GM12801 (cell line): ENCODE data around the gene LRRC1.

Source experiments
- TF ChIP-seq, protein P1 (sequence below): IDR thresholded peaks from one replicate; pipeline ENCODE4 v1.5.1; 2011; ENCODE audit warnings: control low read depth; ENCODE audit not compliant: insufficient read length; ENCODE audit errors: extremely low read depth

The LRRC1 gene

GRCh38 chr6:53830366-53830765 lies 35.6 kb downstream of the LRRC1 start:
- TF ChIP-seq, protein P1, sequence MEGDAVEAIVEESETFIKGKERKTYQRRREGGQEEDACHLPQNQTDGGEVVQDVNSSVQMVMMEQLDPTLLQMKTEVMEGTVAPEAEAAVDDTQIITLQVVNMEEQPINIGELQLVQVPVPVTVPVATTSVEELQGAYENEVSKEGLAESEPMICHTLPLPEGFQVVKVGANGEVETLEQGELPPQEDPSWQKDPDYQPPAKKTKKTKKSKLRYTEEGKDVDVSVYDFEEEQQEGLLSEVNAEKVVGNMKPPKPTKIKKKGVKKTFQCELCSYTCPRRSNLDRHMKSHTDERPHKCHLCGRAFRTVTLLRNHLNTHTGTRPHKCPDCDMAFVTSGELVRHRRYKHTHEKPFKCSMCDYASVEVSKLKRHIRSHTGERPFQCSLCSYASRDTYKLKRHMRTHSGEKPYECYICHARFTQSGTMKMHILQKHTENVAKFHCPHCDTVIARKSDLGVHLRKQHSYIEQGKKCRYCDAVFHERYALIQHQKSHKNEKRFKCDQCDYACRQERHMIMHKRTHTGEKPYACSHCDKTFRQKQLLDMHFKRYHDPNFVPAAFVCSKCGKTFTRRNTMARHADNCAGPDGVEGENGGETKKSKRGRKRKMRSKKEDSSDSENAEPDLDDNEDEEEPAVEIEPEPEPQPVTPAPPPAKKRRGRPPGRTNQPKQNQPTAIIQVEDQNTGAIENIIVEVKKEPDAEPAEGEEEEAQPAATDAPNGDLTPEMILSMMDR: no peak

- TF ChIP-seq, protein P1: no peak
Observed at GRCh38 chr6:53831081-53831869, 36.5 kb downstream of the LRRC1 start.

- TF ChIP-seq, protein P1: no peak
Observed at GRCh38 chr6:53831936-53832660, 37.3 kb downstream of the LRRC1 start.

DNA sequence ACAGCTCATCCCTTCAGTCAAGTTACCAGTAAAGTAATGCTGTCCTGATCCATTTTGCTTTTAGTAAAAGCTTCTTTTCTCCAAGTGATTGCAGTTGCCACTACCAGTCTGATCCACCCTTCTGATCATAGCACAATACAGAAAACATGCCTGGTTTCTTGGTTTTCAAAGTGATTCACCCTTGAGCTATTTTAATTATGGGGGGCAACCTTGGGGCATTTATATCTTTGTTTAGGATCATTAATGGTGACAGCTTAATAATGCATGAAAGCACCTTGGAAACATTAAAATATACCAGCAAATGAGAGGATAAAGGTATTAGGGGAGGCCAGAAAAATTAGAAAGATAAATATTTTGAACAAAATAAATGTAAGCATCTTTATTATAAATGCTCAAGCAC lies 38.4 kb downstream of the LRRC1 start:
- TF ChIP-seq, protein P1: no peak

DNA sequence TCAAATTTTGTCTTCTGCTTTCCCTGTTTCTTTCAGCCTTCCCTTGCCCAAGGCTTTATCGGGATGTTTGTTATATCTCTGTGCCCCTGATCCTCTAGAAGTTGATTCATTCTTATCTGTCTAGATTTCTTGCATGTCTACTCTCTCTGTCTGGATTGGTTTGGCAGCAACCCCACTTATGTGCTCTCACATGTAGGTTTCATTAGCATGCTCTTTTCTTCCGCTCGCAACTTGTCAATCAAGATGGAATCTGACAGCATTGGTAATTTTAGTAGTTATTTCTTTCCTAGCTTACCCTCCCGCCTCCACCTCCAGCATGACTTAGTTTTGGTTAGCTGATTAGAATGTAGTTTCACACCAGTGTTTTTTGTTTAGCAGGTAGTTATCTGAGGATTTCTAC lies 39.3 kb downstream of the LRRC1 start:
- TF ChIP-seq, protein P1: no peak

GRCh38 chr6:53837865-53838769 lies 43.3 kb downstream of the LRRC1 start:
- TF ChIP-seq, protein P1: no peak

DNA sequence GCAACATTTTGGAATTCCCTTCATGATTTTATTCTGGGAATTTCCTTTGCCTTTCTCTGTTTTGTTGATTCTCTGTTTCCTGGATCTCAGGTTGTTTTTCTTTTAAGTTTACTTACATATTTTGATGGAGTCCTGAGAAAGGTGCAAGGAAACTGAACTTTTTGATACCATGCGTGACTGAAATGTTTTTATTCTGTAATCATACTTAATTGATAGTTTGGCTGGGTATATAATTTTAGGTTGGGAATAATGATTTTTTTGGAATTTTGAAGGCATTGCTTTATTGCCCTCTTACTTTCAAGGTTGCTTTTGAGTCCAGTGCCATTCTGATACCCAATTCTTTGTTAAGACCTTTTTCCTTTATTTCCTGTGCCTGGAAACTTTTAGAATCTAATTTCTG lies 45.2 kb downstream of the LRRC1 start:
- TF ChIP-seq, protein P1: no peak
